Erythroblast (primary cell): ENCODE data around the gene AUTS2.

Experiments used
- GATA1 ChIP-seq: IDR thresholded peaks from 2 replicates; pipeline ENCODE4 v1.6.1; 2011; ENCODE audit warnings: low read depth, mild to moderate bottlenecking, control low read depth, low read length, moderate library complexity
- POLR2A ChIP-seq: IDR thresholded peaks from 2 replicates; pipeline ENCODE4 v1.6.1; 2011; ENCODE audit warnings: mild to moderate bottlenecking, low read length

DNA sequence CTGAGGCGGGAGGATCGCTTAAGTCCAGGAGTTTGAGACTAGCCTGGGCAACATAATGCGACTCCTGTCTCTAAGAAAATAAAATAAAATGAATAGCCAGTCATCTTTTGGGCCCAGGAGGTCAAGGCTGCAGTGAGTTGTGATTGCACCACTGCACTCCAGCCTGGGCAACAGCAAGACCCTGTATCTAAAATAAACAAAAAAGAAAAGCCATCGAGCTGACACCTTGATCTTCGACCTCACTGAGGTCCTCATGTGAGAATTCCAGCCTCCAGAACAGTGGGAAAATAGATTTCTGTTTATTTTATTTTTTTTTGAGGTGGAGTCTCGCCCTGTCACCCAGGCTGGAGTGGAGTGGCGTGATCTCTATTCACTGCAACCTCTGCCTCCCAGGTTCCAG, 1232.2 kb downstream of the AUTS2 start:
- TF ChIP-seq POLR2A (no peak), GATA1 (no peak)
